GM10248 (cell line): ENCODE measurements around the gene MAP3K5.

Experiments used
- CTCF ChIA-PET: fragments of 300-600 bp; sonication (Branson Sonifier 250); formaldehyde crosslinking; extraction: SDS; loops from one replicate; lab custom pipeline; 2021; ENCODE audit warnings: antibody characterized with exemption; lab: Yijun Ruan, JAX
- POLR2A ChIA-PET: fragments of 350-650 bp; sonication (Branson Sonifier 250); formaldehyde crosslinking; extraction: SDS; loops from one replicate; lab custom pipeline; 2020; ENCODE audit warnings: antibody characterized with exemption; lab: Yijun Ruan, JAX
- DNase-seq: peaks from one replicate; pipeline ENCODE4 v3.0.0; 2012; ENCODE audit errors: extremely low spot score
- CTCF ChIP-seq: IDR thresholded peaks from 2 replicates; pipeline ENCODE4 v1.5.1; 2012; ENCODE audit warnings: mild to moderate bottlenecking, low read depth; ENCODE audit errors: extremely low read depth, missing control alignments, control extremely low read depth

MAP3K5 gene

DNA sequence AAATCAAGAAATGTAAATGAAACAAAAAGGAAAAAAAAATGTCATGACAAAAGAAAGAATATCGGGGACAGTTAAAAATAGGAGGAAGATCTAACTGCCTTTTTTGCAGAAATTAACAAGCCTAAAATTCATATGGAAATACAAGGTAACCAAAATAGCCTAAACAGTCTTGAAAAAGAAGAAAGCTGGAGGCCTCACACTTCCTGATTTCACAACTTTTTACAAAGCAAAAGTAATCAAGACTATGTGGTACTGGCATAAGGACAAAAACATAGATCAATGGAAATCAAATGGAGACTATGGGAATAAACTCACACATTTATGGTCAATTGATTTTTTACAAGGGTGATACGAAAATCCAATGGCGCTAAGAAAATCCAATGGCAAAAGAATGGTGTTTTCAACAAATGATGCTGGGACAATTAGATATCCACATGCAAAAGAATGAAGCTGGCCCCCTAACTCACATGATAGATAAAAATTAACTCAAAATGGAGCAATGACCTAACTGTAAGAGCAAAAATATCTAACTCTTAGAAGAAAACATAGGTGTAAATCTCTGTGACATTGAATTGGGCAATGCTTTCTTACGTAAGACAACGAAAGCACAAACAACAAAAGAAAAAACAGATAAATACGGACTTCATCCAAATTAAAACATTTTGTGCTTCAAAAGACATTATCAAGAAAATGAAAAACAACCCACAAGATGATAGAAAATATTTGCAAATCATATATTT lies 24.5 kb downstream of the MAP3K5 start:
- ChIA-PET POLR2A (no interaction called here), CTCF (interaction anchor here (1.0 kb wide), 1 partner anchor 24 kb away, joined by 3 read pairs; the partner anchor contains the start of gene MAP3K5)
- no peak for TF ChIP-seq CTCF
- no peak for DNase-seq

DNA sequence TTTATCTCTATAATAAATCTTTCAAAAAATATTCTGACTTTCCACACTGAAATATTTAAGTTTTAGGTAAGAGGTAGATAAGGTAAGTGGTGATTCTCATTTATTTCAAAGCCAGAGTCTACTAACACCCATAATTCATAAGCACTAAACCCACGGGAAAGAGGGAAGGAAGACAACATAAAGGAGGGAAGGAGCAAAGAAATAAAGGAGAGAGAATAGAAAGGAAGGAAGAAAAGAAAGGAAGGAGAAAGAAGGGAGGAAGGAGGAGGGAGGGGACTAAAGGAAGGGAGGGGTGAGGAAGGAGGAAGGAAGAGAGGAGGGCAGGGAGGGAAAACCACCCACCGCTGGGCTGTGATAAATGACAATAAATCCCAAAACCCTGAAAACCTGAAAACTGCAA lies 25.2 kb downstream of the MAP3K5 start:
- no peak for TF ChIP-seq CTCF
- ChIA-PET CTCF (no interaction called here), POLR2A (no interaction called here)

GRCh38 chr6:136766274-136766673 lies 26.0 kb downstream of the MAP3K5 start:
- TF ChIP-seq CTCF = no peak
- ChIA-PET CTCF (interaction anchor here (1.0 to 5.1 kb wide), 2 partner anchors 21 to 26 kb away, joined by 3 to 50 read pairs; partner anchors contain the start of gene MAP3K5), POLR2A (no interaction called here)
- no peak for DNase-seq

More for the DNA sequence above, 25.2 kb downstream of the MAP3K5 start:
- DNase-seq = no peak

DNA sequence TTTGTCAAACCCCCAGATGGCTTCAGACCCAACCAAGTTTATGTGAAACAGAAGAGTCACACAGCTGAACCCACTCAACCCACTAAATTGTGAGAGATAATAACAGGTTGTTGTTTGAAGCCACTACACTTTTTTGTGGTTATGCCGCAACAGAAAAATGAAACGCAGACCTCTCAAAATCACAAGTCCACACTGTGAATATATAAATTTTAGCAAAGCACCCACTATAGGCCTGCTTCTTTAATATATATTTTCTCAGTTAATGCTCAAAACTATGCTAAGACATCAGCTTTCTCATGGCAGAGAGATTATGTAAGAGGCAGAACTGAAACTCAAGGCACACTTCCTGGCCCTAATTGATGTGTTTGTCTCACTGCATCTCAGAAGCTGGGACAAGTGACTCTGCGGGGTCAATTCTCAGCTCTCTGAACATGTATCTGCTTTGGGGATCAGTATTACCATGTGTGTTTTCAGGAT lies 27.7 kb downstream of the MAP3K5 start:
- POLR2A ChIA-PET = interaction anchor here (1.0 to 3.0 kb wide), 3 partner anchors 8 to 28 kb away, joined by 3 to 12 read pairs (median 6); partner anchors contain the start of gene MAP3K5
- no peak for TF ChIP-seq CTCF
- CTCF ChIA-PET = interaction anchor here (0.8 to 5.9 kb wide), 16 partner anchors 10 to 120 kb away, joined by 3 to 50 read pairs (median 5); partner anchors contain the start of gene MAP3K5
- DNase-seq = peak; percentile 51

DNA sequence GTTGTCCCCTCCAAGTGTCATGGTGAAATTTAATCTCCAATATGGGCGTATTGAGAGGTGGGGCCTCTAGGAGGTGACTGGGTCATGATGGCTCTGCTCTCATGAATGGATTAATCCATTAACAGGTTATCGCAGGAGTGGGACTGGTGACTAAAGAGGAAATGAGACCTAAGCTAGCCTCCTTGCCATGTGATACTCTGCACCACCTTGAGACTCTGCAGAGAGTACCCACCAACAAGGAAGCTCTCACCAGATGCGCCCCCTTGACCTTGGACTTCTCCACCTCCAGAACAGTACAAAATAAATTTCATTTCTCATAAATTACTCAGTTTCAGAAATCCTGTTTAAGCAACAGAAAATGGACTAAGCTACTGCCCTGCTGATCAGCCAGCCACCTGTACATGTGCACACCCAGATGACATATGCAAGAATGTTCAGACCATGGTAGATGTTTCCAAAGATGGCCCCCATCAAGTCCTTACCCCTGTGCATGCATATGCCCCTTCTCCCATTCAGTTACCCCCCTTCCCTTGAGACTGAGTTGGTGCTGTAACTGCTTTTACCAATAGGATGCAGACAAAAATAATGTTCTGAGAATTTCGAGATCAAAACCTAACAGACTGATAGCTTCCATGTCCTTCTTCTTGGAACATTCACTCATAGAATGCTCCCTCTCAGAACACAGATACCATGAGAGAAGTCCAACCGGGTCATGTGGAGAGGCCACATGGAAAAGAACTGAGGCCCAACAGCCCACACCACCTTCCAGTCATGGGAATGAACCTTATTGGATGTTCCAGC lies 28.4 kb downstream of the MAP3K5 start:
- ChIA-PET POLR2A (interaction anchor here (0.6 to 3.0 kb wide), 5 partner anchors 9 to 28 kb away, joined by 3 to 12 read pairs (median 6); partner anchors contain the start of gene MAP3K5), CTCF (interaction anchor here (0.8 to 5.9 kb wide), 16 partner anchors 9 to 119 kb away, joined by 3 to 50 read pairs (median 6); partner anchors contain the start of gene MAP3K5)
- no peak for DNase-seq
- no peak for TF ChIP-seq CTCF

- POLR2A ChIA-PET = interaction anchor here (0.6 to 3.0 kb wide), 5 partner anchors 9 to 29 kb away, joined by 3 to 12 read pairs (median 6); partner anchors contain the start of gene MAP3K5
- CTCF ChIA-PET = interaction anchor here (1.2 to 5.9 kb wide), 14 partner anchors 13 to 119 kb away, joined by 4 to 50 read pairs (median 8); partner anchors contain the start of gene MAP3K5
These were observed 29.0 kb downstream of the MAP3K5 start for GRCh38 chr6:136763255-136763654.

More at GRCh38 chr6:136763255-136763654, 29.0 kb downstream of the MAP3K5 start:
- no peak for DNase-seq
- TF ChIP-seq CTCF = no peak
